Measurements from ENCODE around the gene SYTL1. TPM values are rescaled to one million over a fixed set of nuclear protein-coding genes. Genes with fewer than 3 reads are reported as not detected.
"Not testable (repeated sequence)": the region's sequence is repeated elsewhere in the genome, so short reads cannot be mapped to it uniquely, and the experiment has no call there.

SYTL1 gene
- total and polyA plus RNA-seq, 2 experiments from 2014 or later: not detected

DNA sequence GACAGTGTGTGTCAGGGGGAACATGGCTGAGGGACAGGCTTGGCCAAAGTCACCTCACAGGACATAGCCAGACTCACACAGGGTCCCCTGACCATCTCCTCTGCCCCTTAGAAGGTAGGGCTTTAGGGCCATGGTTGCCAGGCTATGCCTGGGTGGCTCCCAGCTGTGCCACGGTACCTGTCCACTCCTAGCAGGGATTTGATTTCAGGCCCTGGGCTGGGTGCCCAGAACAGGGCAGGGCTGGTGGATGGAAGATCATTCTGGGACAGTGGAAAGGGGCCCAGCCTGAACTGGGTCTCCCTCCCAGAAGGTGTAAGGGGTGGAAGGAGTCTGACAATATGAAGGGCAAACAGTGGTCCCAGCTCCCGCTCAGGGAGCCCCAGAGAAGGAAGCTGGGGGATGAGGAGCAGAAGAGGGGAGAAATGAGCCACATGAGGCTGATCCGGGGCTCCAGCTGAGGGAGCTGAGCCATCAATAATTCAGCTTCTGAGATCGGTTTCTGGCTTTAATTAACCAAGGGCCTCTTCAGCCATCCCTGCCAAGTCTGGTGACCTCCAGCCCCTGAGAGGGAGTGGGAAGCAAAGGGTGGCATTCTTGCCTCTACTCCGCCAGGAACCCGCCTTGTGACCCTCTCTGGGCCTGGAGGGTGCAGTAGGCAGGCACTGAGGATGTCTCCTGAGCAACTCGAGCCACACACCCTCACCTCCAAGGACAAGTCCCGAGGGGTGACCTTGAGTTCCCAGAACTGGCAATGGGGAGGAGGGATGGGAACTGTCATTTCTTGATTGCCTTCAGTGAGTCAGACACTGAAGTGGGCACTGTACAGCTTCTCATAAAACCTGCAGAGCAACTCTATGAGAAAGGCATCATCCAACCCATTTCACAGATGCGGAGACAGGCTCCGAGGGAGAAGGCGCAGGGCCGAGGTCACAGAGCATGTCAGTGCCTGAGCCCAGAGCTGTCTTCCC lies 39.2 kb downstream of the SYTL1 start:
- WGBS, 2 experiments (ENCODE audit: low coverage in 1 of 2, low lambda C conversion rate in 2 of 2, missing lambda C conversion rate in 2 of 2): 56 to 60% methylated on average over 12 of the region's 12 CpGs
- Histone ChIP-seq H3K27me3 (replicated peaks; ENCODE audit: insufficient read depth) (no peaks in the 10 kb centered on the region), H3K9me2 (ENCODE audit: insufficient read depth) (no peaks in the 10 kb centered on the region), H3K4me3 (no peak overlapping the region), H3K79me2 (ENCODE audit: insufficient read depth) (no peaks in the 10 kb centered on the region), H3K27ac (no peak overlapping the region), H3K9me3 (ENCODE audit: low read depth) (no peaks in the 10 kb centered on the region), H4K20me1 (ENCODE audit: insufficient read depth) (no peaks in the 10 kb centered on the region), H2AFZ (no peak overlapping the region), H3F3A (ENCODE audit: insufficient read depth) (no peaks in the 10 kb centered on the region), H3K9ac (no peak overlapping the region), H3K4me1 (ENCODE audit: insufficient read depth) (no peaks in the 10 kb centered on the region), H3K36me3 (ENCODE audit: low read depth) (no peaks in the 10 kb centered on the region), H3K4me2 (ENCODE audit: unreplicated experiment) (no peak overlapping the region)
- in situ Hi-C loops (cut with MboI): no loop called here
- DNase-seq: no peak
- TF ChIP-seq EZH2 (IDR thresholded peaks at IDR 0.05; ENCODE audit: insufficient read depth, poor library complexity, severe bottlenecking): no peak
- no peak for TF ChIP-seq EZH2phosphoT487 (IDR thresholded peaks at IDR 0.05; ENCODE audit: insufficient read depth, low read depth)

DNA sequence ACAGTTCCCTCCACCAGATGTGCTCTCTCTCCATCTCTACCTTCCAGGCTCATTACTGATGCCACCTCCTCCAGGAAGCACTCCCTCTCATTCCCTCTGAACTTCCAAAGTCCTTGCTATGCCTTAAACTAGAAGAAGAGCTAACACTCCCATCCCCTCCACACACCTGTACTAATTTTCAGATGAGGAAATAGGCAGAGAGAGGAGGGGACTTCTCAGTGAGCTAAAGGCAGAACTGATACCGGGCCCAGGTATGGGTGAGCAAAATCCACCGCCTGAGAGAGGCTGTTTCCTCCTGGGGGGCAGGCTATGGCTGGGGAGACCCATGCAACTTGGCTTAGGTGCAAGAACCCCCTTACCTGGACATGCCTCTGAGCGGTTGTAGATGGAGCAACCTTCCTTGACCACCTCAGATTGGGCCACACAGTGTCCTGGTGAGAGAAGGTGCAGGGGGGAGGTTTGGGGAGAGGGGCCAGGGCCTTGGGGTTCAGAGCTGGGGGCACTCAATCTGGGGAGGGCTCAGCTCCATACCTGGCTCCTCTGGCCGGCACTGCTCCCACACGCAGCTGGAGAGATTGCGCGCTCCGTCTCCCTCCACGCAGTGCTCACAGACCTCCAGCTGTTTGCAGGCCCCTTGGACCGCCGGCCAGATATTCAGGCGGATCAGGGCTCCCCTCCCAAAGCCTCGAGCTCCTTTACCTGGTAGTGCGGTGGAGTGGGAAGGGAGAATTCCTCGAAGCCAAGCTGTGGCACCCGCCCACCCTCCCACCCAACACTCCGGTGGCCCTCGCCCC lies 40.3 kb downstream of the SYTL1 start:
- DNase-seq: no peak

DNA sequence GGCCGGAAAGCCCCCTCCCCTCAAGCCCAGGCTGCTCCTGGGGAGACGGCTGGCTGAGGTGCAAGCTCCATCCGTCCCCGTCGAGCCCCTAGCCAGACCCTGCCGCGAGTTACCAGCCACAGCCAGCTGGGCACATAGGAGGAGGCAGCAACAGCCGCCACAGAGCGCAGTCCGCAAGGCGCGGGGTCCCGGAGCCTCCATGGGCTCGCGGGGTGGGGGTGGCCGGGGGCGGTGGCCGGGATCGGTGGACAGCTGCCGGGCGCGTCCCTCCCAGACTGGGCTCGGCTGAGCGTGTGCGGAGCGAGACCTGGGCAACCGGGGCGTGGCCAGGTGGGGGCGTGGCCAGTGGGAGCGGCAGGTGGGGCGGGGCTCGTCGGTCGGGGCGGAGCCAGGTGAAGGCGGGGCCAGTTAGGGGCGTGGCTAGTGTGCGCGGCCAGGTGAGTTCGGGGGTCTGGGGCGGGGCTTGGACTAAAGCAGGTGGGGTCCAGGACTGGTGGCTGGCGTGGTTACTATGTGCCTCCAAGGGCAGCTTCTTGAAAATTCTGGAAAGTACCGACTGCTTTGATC lies 41.3 kb downstream of the SYTL1 start, which contains the start of gene CD164L2:
Gene CD164L2 (minus strand): TSS at position 295 of the 567 bp plus-strand sequence. CDS start 94 bp downstream, at position 201.
- Histone ChIP-seq H2AFZ (no peak within 1 kb of the TSS), H3K4me3 (no peak within 1 kb of the TSS), H3K79me2 (ENCODE audit: insufficient read depth) (no peaks in the 10 kb centered on the region), H3K4me1 (ENCODE audit: insufficient read depth) (no peaks in the 10 kb centered on the region), H3K9me2 (ENCODE audit: insufficient read depth) (no peaks in the 10 kb centered on the region), H3K36me3 (ENCODE audit: low read depth) (no peaks in the 10 kb centered on the region), H3F3A (ENCODE audit: insufficient read depth) (no peaks in the 10 kb centered on the region), H3K4me2 (ENCODE audit: unreplicated experiment) (no peak within 1 kb of the TSS), H3K27ac (no peak within 1 kb of the TSS), H3K9me3 (ENCODE audit: low read depth) (no peaks in the 10 kb centered on the region), H4K20me1 (ENCODE audit: insufficient read depth) (no peaks in the 10 kb centered on the region), H3K27me3 (replicated peaks; ENCODE audit: insufficient read depth) (no peaks in the 10 kb centered on the region), H3K9ac (no peak within 1 kb of the TSS)
- WGBS, 2 experiments (ENCODE audit: low coverage in 1 of 2, low lambda C conversion rate in 2 of 2, missing lambda C conversion rate in 2 of 2): 23 to 39% methylated on average over 13 to 27 of the region's 43 CpGs
- DNase-seq: no peak
- no peak for TF ChIP-seq EZH2 (IDR thresholded peaks at IDR 0.05; ENCODE audit: insufficient read depth, poor library complexity, severe bottlenecking)
- TF ChIP-seq EZH2phosphoT487 (IDR thresholded peaks at IDR 0.05; ENCODE audit: insufficient read depth, low read depth): no peak
- in situ Hi-C loops (cut with MboI): no loop called here

More for the DNA sequence above, 40.3 kb downstream of the SYTL1 start:
- Histone ChIP-seq H3K4me1 (ENCODE audit: insufficient read depth) (no peaks in the 10 kb centered on the region), H3K4me2 (ENCODE audit: unreplicated experiment) (no peak overlapping the region), H3K9me2 (ENCODE audit: insufficient read depth) (no peaks in the 10 kb centered on the region), H3K27me3 (replicated peaks; ENCODE audit: insufficient read depth) (no peaks in the 10 kb centered on the region), H3K79me2 (ENCODE audit: insufficient read depth) (no peaks in the 10 kb centered on the region), H3K9me3 (ENCODE audit: low read depth) (no peaks in the 10 kb centered on the region), H3F3A (ENCODE audit: insufficient read depth) (no peaks in the 10 kb centered on the region), H3K4me3 (no peak overlapping the region), H3K27ac (no peak overlapping the region), H3K9ac (no peak overlapping the region), H3K36me3 (ENCODE audit: low read depth) (no peaks in the 10 kb centered on the region), H4K20me1 (ENCODE audit: insufficient read depth) (no peaks in the 10 kb centered on the region), H2AFZ (no peak overlapping the region)
- TF ChIP-seq EZH2phosphoT487 (IDR thresholded peaks at IDR 0.05; ENCODE audit: insufficient read depth, low read depth) (no peak), EZH2 (IDR thresholded peaks at IDR 0.05; ENCODE audit: insufficient read depth, poor library complexity, severe bottlenecking) (no peak)
- WGBS, 2 experiments (ENCODE audit: low coverage in 1 of 2, low lambda C conversion rate in 2 of 2, missing lambda C conversion rate in 2 of 2): 85 to 89% methylated on average over 11 to 18 of the region's 18 CpGs
- in situ Hi-C loops (cut with MboI): no loop called here

DNA sequence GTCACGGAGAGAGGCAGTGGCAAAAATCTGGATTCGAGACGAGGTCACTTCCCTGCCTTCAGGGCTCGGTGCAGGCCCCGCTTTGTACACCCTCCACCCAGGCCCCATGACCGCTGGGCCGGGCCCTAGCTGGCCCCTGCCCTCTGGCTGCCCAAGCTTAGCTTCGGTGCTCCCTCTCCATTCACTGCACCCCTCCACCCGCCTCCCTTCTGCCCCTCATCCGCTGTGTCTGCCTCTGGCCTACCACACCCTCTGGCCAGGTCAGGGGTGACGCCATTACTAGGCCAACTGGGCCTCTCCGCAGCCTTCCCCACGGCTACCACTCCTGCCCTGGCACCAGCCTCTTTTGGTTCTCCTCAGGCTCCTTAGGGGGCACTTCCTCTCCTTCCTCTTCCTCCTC lies 41.8 kb downstream of the SYTL1 start:
- TF ChIP-seq EZH2phosphoT487 (IDR thresholded peaks at IDR 0.05; ENCODE audit: insufficient read depth, low read depth) (no peak), EZH2 (IDR thresholded peaks at IDR 0.05; ENCODE audit: insufficient read depth, poor library complexity, severe bottlenecking) (no peak)
- Histone ChIP-seq H3K79me2 (ENCODE audit: insufficient read depth) (no peaks in the 10 kb centered on the region), H4K20me1 (ENCODE audit: insufficient read depth) (no peaks in the 10 kb centered on the region), H3K36me3 (ENCODE audit: low read depth) (no peaks in the 10 kb centered on the region), H3K4me1 (ENCODE audit: insufficient read depth) (no peaks in the 10 kb centered on the region), H3K9me2 (ENCODE audit: insufficient read depth) (no peaks in the 10 kb centered on the region), H3K27ac (no peak overlapping the region), H3K9me3 (ENCODE audit: low read depth) (no peaks in the 10 kb centered on the region), H3K4me2 (ENCODE audit: unreplicated experiment) (no peak overlapping the region), H3K9ac (no peak overlapping the region), H3K27me3 (replicated peaks; ENCODE audit: insufficient read depth) (no peaks in the 10 kb centered on the region), H3K4me3 (no peak overlapping the region), H3F3A (ENCODE audit: insufficient read depth) (no peaks in the 10 kb centered on the region), H2AFZ (no peak overlapping the region)
- in situ Hi-C loops (cut with MboI): no loop called here
- WGBS, 2 experiments (ENCODE audit: low coverage in 1 of 2, low lambda C conversion rate in 2 of 2, missing lambda C conversion rate in 2 of 2): 98 to 99% methylated on average over 10 to 13 of the region's 13 CpGs
- DNase-seq: no peak

DNA sequence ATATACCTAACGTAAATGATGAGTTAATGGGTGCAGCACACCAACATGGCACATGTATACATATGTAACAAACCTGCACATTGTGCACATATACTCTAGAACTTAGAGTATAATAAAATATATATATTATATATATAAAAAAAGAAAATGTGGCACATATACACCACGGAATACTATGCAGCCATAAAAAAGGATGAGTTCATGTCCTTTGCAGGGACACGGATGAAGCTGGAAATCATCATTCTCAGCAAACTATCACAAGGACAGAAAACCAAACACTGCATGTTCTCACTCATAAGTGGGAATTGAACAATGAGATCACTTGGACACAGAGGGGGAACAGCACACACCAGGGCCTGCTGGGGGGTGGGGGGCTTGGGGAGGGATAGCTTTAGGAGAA lies 43.0 kb downstream of the SYTL1 start:
- H3K4me1 ChIP-seq (ENCODE audit: insufficient read depth); in situ Hi-C loops (cut with MboI); H3K79me2 ChIP-seq (ENCODE audit: insufficient read depth); H3K27me3 ChIP-seq (replicated peaks; ENCODE audit: insufficient read depth); H3K4me3 ChIP-seq; H3F3A ChIP-seq (ENCODE audit: insufficient read depth); DNase-seq; H3K27ac ChIP-seq; H3K4me2 ChIP-seq (ENCODE audit: unreplicated experiment); H3K9ac ChIP-seq; H4K20me1 ChIP-seq (ENCODE audit: insufficient read depth); H2AFZ ChIP-seq; H3K9me3 ChIP-seq (ENCODE audit: low read depth); H3K9me2 ChIP-seq (ENCODE audit: insufficient read depth); H3K36me3 ChIP-seq (ENCODE audit: low read depth): not testable (repeated sequence)
- WGBS, 2 experiments (ENCODE audit: low coverage in 1 of 2, low lambda C conversion rate in 2 of 2, missing lambda C conversion rate in 2 of 2): 85 to 89% methylated on average over 3 of the region's 3 CpGs

Data from GM23248 (cell line).